Trophoblast cell (in vitro differentiated cells and primary cell): ENCODE measurements around the gene SLC6A18.
A peak's percentile ranks its signal among the peaks of the same experiment; 100 is the strongest.

Source experiments
- DNase-seq, 2 donors: peaks; one replicate each; pipeline ENCODE4 v3.0.0-alpha.2; 2016
- H2AFZ ChIP-seq: 2 replicates; pipeline ENCODE4 v1.6.1; 2013; ENCODE audit warnings: low read length, moderate library complexity, mild to moderate bottlenecking; ENCODE audit not compliant: insufficient read depth, poor library complexity
- H2AK5ac ChIP-seq: 2 replicates; pipeline ENCODE4 v1.6.1; 2013; ENCODE audit warnings: mild to moderate bottlenecking, low read length
- H2BK120ac ChIP-seq: 2 replicates; pipeline ENCODE4 v1.6.1; 2013; ENCODE audit warnings: low read length, mild to moderate bottlenecking, moderate library complexity; ENCODE audit not compliant: insufficient read depth, poor library complexity
- H2BK12ac ChIP-seq: 2 replicates; pipeline ENCODE4 v1.6.1; 2013; ENCODE audit warnings: mild to moderate bottlenecking, low read length, moderate library complexity
- H2BK5ac ChIP-seq: 2 replicates; pipeline ENCODE4 v1.6.1; 2013; ENCODE audit warnings: low read length, low read depth, moderate library complexity, mild to moderate bottlenecking; ENCODE audit not compliant: poor library complexity
- H3K14ac ChIP-seq: 2 replicates; pipeline ENCODE4 v1.6.1; 2013; ENCODE audit warnings: mild to moderate bottlenecking, low read length
- H3K18ac ChIP-seq: 2 replicates; pipeline ENCODE4 v1.6.1; 2013; ENCODE audit warnings: mild to moderate bottlenecking, low read length
- H3K23ac ChIP-seq: 2 replicates; pipeline ENCODE4 v1.6.1; 2013; ENCODE audit warnings: low read length
- H3K27ac ChIP-seq: 2 replicates; pipeline ENCODE4 v1.5.1; 2013; ENCODE audit warnings: low read depth, mild to moderate bottlenecking, inconsistent platforms, low read length, moderate library complexity
- H3K27me3 ChIP-seq: 2 replicates; pipeline ENCODE4 v1.6.1; 2013; ENCODE audit warnings: inconsistent platforms, mild to moderate bottlenecking, low read length, moderate library complexity; ENCODE audit not compliant: insufficient read depth
- H3K36me3 ChIP-seq, 2 experiments: 1 replicate in 1 of 2; 2 replicates in 1 of 2; pipeline ENCODE4 v1.6.1; 2013; ENCODE audit warnings: low read length in 2 of 2, mild to moderate bottlenecking in 2 of 2, moderate library complexity in 1 of 2; ENCODE audit not compliant: insufficient read depth in 2 of 2, control insufficient read depth in 1 of 2
- H3K4ac ChIP-seq: 2 replicates; pipeline ENCODE4 v1.6.1; 2013; ENCODE audit warnings: low read depth, mild to moderate bottlenecking, low read length, moderate library complexity
- H3K4me1 ChIP-seq, 2 experiments: 1 replicate in 1 of 2; 2 replicates in 1 of 2; pipeline ENCODE4 v1.6.1; 2013; ENCODE audit warnings: low read length in 2 of 2, mild to moderate bottlenecking in 2 of 2, moderate library complexity in 1 of 2; ENCODE audit not compliant: insufficient read depth in 2 of 2, control insufficient read depth in 1 of 2
- H3K4me2 ChIP-seq: 2 replicates; pipeline ENCODE4 v1.6.1; 2013; ENCODE audit warnings: inconsistent platforms, mild to moderate bottlenecking, low read length, moderate library complexity
- H3K4me3 ChIP-seq: 2 replicates; pipeline ENCODE4 v1.5.1; 2013; ENCODE audit warnings: mild to moderate bottlenecking, low read depth, low read length, inconsistent platforms
- H3K79me1 ChIP-seq: one replicate; pipeline ENCODE4 v1.6.1; 2013; ENCODE audit warnings: low read length
- H3K79me2 ChIP-seq: 2 replicates; pipeline ENCODE4 v1.6.1; 2013; ENCODE audit warnings: low read length, mild to moderate bottlenecking; ENCODE audit not compliant: control insufficient read depth, insufficient read depth, poor library complexity
- H3K9ac ChIP-seq: 2 replicates; pipeline ENCODE4 v1.6.1; 2013; ENCODE audit warnings: mild to moderate bottlenecking, low read length
- H3K9me3 ChIP-seq: 2 replicates; pipeline ENCODE4 v1.6.1; 2013; ENCODE audit warnings: low read depth, mild to moderate bottlenecking, control low read depth, inconsistent platforms, low read length; ENCODE audit not compliant: insufficient read depth
- H4K12ac ChIP-seq: 2 replicates; pipeline ENCODE4 v1.6.1; 2013; ENCODE audit warnings: low read depth, mild to moderate bottlenecking, low read length, moderate library complexity
- H4K8ac ChIP-seq: 2 replicates; pipeline ENCODE4 v1.6.1; 2013; ENCODE audit warnings: low read depth, mild to moderate bottlenecking, low read length, moderate library complexity
- H4K91ac ChIP-seq: one replicate; pipeline ENCODE4 v1.6.1; 2013; ENCODE audit warnings: low read depth, mild to moderate bottlenecking, low read length, moderate library complexity
- WGBS: extraction: QIAGEN DNeasy Blood & Tissue Kit; methylation state at CpG from one replicate; pipeline ENCODE4 v1.1.7; 2013; ENCODE audit warnings: missing lambda C conversion rate; ENCODE audit not compliant: insufficient read length, insufficient coverage; ENCODE audit errors: extremely low coverage; 5-methylcytosine and 5-hydroxymethylcytosine counted together

SLC6A18 gene

GRCh38 chr5:1202798-1203185 lies 22.4 kb upstream of the SLC6A18 start:
- Histone ChIP-seq H3K4me3 (no peak overlapping the region), H3K18ac (no peak overlapping the region), H2BK12ac (no peak overlapping the region), H3K4ac (no peak overlapping the region), H3K4me1 (no peaks in the 10 kb centered on the region), H3K79me1 (no peaks in the 10 kb centered on the region), H2BK5ac (no peak overlapping the region), H2AK5ac (no peak overlapping the region), H3K9me3 (peaks cover 2% of the 10 kb centered on the region), H3K4me2 (no peak overlapping the region), H4K8ac (no peak overlapping the region), H2BK120ac (no peak overlapping the region), H4K91ac (no peak overlapping the region), H3K9ac (no peak overlapping the region), H2AFZ (no peak overlapping the region), H3K36me3 (no peaks in the 10 kb centered on the region), H3K27ac (no peak overlapping the region), H3K23ac (no peak overlapping the region), H3K27me3 (no peaks in the 10 kb centered on the region), H3K14ac (no peak overlapping the region), H4K12ac (no peak overlapping the region), H3K79me2 (no peaks in the 10 kb centered on the region)
- no CpG with 5 or more reads among the region's 7 CpGs for WGBS
- no peak for DNase-seq

GRCh38 chr5:1203311-1203967 lies 21.7 kb upstream of the SLC6A18 start:
- Histone ChIP-seq H2BK120ac (no peak overlapping the region), H3K79me1 (no peaks in the 10 kb centered on the region), H2AFZ (no peak overlapping the region), H3K36me3 (no peaks in the 10 kb centered on the region), H3K14ac (no peak overlapping the region), H2AK5ac (no peak overlapping the region), H2BK5ac (no peak overlapping the region), H3K23ac (no peak overlapping the region), H3K27me3 (no peaks in the 10 kb centered on the region), H3K18ac (no peak overlapping the region), H3K27ac (no peak overlapping the region), H4K91ac (no peak overlapping the region), H3K79me2 (no peaks in the 10 kb centered on the region), H2BK12ac (no peak overlapping the region), H3K4ac (no peak overlapping the region), H3K4me1 (no peaks in the 10 kb centered on the region), H3K4me3 (no peak overlapping the region), H3K9ac (no peak overlapping the region), H3K9me3 (peaks cover 2% of the 10 kb centered on the region), H4K8ac (no peak overlapping the region), H3K4me2 (no peak overlapping the region), H4K12ac (no peak overlapping the region)
- no CpG with 5 or more reads among the region's 24 CpGs for WGBS
- no peak for DNase-seq

- H3K27ac ChIP-seq = no peak overlapping the region
- no peak overlapping the region for H2BK5ac ChIP-seq
- H2AK5ac ChIP-seq = no peak overlapping the region
- WGBS = no CpG with 5 or more reads among the region's 25 CpGs
- no peaks in the 10 kb centered on the region for H3K36me3 ChIP-seq
- no peak overlapping the region for H3K14ac ChIP-seq
- H3K4me3 ChIP-seq = no peak overlapping the region
- H3K79me1 ChIP-seq = no peaks in the 10 kb centered on the region
- no peak overlapping the region for H3K4ac ChIP-seq
- peak; percentile 15 to 59 for DNase-seq
- no peak overlapping the region for H4K91ac ChIP-seq
- no peaks in the 10 kb centered on the region for H3K4me1 ChIP-seq
- no peaks in the 10 kb centered on the region for H3K27me3 ChIP-seq
- no peak overlapping the region for H2BK12ac ChIP-seq
- no peak overlapping the region for H2AFZ ChIP-seq
- no peak overlapping the region for H3K23ac ChIP-seq
- H3K9me3 ChIP-seq = peaks cover 2% of the 10 kb centered on the region
- H3K9ac ChIP-seq = no peak overlapping the region
- no peak overlapping the region for H3K18ac ChIP-seq
- no peak overlapping the region for H4K8ac ChIP-seq
- no peak overlapping the region for H2BK120ac ChIP-seq
- H3K79me2 ChIP-seq = no peaks in the 10 kb centered on the region
- H4K12ac ChIP-seq = no peak overlapping the region
- no peak overlapping the region for H3K4me2 ChIP-seq
Observed at GRCh38 chr5:1203968-1204692, 21.1 kb upstream of the SLC6A18 start.

GRCh38 chr5:1204693-1205242 lies 20.4 kb upstream of the SLC6A18 start:
- H3K9ac ChIP-seq = no peak overlapping the region
- H3K36me3 ChIP-seq = no peaks in the 10 kb centered on the region
- no peak overlapping the region for H3K4me2 ChIP-seq
- H3K18ac ChIP-seq = no peak overlapping the region
- peaks cover 2% of the 10 kb centered on the region for H3K9me3 ChIP-seq
- WGBS = no CpG with 5 or more reads among the region's 18 CpGs
- H2AFZ ChIP-seq = no peak overlapping the region
- no peak overlapping the region for H3K4me3 ChIP-seq
- no peaks in the 10 kb centered on the region for H3K27me3 ChIP-seq
- H2BK5ac ChIP-seq = no peak overlapping the region
- H3K23ac ChIP-seq = no peak overlapping the region
- H3K4ac ChIP-seq = no peak overlapping the region
- no peaks in the 10 kb centered on the region for H3K79me1 ChIP-seq
- no peak overlapping the region for H3K14ac ChIP-seq
- peak in 1 of 2 donors; percentile 24 for DNase-seq
- no peak overlapping the region for H4K91ac ChIP-seq
- no peaks in the 10 kb centered on the region for H3K79me2 ChIP-seq
- no peak overlapping the region for H2BK120ac ChIP-seq
- no peak overlapping the region for H4K12ac ChIP-seq
- no peaks in the 10 kb centered on the region for H3K4me1 ChIP-seq
- no peak overlapping the region for H2AK5ac ChIP-seq
- no peak overlapping the region for H3K27ac ChIP-seq
- H4K8ac ChIP-seq = no peak overlapping the region
- no peak overlapping the region for H2BK12ac ChIP-seq
